Trophoblast cell (in vitro differentiated cells and primary cell): Measurements from ENCODE around the gene CASP9.

Experiments used
- DNase-seq, 2 donors: peaks; one replicate each; pipeline ENCODE4 v3.0.0-alpha.2; 2016
- H2AFZ ChIP-seq: 2 replicates; pipeline ENCODE4 v1.6.1; 2013; ENCODE audit warnings: low read length, moderate library complexity, mild to moderate bottlenecking; ENCODE audit not compliant: insufficient read depth, poor library complexity
- H2AK5ac ChIP-seq: 2 replicates; pipeline ENCODE4 v1.6.1; 2013; ENCODE audit warnings: mild to moderate bottlenecking, low read length
- H2BK120ac ChIP-seq: 2 replicates; pipeline ENCODE4 v1.6.1; 2013; ENCODE audit warnings: low read length, mild to moderate bottlenecking, moderate library complexity; ENCODE audit not compliant: insufficient read depth, poor library complexity
- H2BK12ac ChIP-seq: 2 replicates; pipeline ENCODE4 v1.6.1; 2013; ENCODE audit warnings: mild to moderate bottlenecking, low read length, moderate library complexity
- H2BK5ac ChIP-seq: 2 replicates; pipeline ENCODE4 v1.6.1; 2013; ENCODE audit warnings: low read length, low read depth, moderate library complexity, mild to moderate bottlenecking; ENCODE audit not compliant: poor library complexity
- H3K14ac ChIP-seq: 2 replicates; pipeline ENCODE4 v1.6.1; 2013; ENCODE audit warnings: mild to moderate bottlenecking, low read length
- H3K18ac ChIP-seq: 2 replicates; pipeline ENCODE4 v1.6.1; 2013; ENCODE audit warnings: mild to moderate bottlenecking, low read length
- H3K23ac ChIP-seq: 2 replicates; pipeline ENCODE4 v1.6.1; 2013; ENCODE audit warnings: low read length
- H3K27ac ChIP-seq: 2 replicates; pipeline ENCODE4 v1.5.1; 2013; ENCODE audit warnings: low read depth, mild to moderate bottlenecking, inconsistent platforms, low read length, moderate library complexity
- H3K27me3 ChIP-seq: 2 replicates; pipeline ENCODE4 v1.6.1; 2013; ENCODE audit warnings: inconsistent platforms, mild to moderate bottlenecking, low read length, moderate library complexity; ENCODE audit not compliant: insufficient read depth
- H3K36me3 ChIP-seq, 2 experiments: 1 replicate in 1 of 2; 2 replicates in 1 of 2; pipeline ENCODE4 v1.6.1; 2013; ENCODE audit warnings: low read length in 2 of 2, mild to moderate bottlenecking in 2 of 2, moderate library complexity in 1 of 2; ENCODE audit not compliant: insufficient read depth in 2 of 2, control insufficient read depth in 1 of 2
- H3K4ac ChIP-seq: 2 replicates; pipeline ENCODE4 v1.6.1; 2013; ENCODE audit warnings: low read depth, mild to moderate bottlenecking, low read length, moderate library complexity
- H3K4me1 ChIP-seq, 2 experiments: 1 replicate in 1 of 2; 2 replicates in 1 of 2; pipeline ENCODE4 v1.6.1; 2013; ENCODE audit warnings: low read length in 2 of 2, mild to moderate bottlenecking in 2 of 2, moderate library complexity in 1 of 2; ENCODE audit not compliant: insufficient read depth in 2 of 2, control insufficient read depth in 1 of 2
- H3K4me2 ChIP-seq: 2 replicates; pipeline ENCODE4 v1.6.1; 2013; ENCODE audit warnings: inconsistent platforms, mild to moderate bottlenecking, low read length, moderate library complexity
- H3K4me3 ChIP-seq: 2 replicates; pipeline ENCODE4 v1.5.1; 2013; ENCODE audit warnings: mild to moderate bottlenecking, low read depth, low read length, inconsistent platforms
- H3K79me1 ChIP-seq: one replicate; pipeline ENCODE4 v1.6.1; 2013; ENCODE audit warnings: low read length
- H3K79me2 ChIP-seq: 2 replicates; pipeline ENCODE4 v1.6.1; 2013; ENCODE audit warnings: low read length, mild to moderate bottlenecking; ENCODE audit not compliant: control insufficient read depth, insufficient read depth, poor library complexity
- H3K9ac ChIP-seq: 2 replicates; pipeline ENCODE4 v1.6.1; 2013; ENCODE audit warnings: mild to moderate bottlenecking, low read length
- H3K9me3 ChIP-seq: 2 replicates; pipeline ENCODE4 v1.6.1; 2013; ENCODE audit warnings: low read depth, mild to moderate bottlenecking, control low read depth, inconsistent platforms, low read length; ENCODE audit not compliant: insufficient read depth
- H4K12ac ChIP-seq: 2 replicates; pipeline ENCODE4 v1.6.1; 2013; ENCODE audit warnings: low read depth, mild to moderate bottlenecking, low read length, moderate library complexity
- H4K8ac ChIP-seq: 2 replicates; pipeline ENCODE4 v1.6.1; 2013; ENCODE audit warnings: low read depth, mild to moderate bottlenecking, low read length, moderate library complexity
- H4K91ac ChIP-seq: one replicate; pipeline ENCODE4 v1.6.1; 2013; ENCODE audit warnings: low read depth, mild to moderate bottlenecking, low read length, moderate library complexity
- WGBS: extraction: QIAGEN DNeasy Blood & Tissue Kit; methylation state at CpG from one replicate; pipeline ENCODE4 v1.1.7; 2013; ENCODE audit warnings: missing lambda C conversion rate; ENCODE audit not compliant: insufficient read length, insufficient coverage; ENCODE audit errors: extremely low coverage; 5-methylcytosine and 5-hydroxymethylcytosine counted together

The CASP9 gene

GRCh38 chr1:15557008-15557407, 33.0 kb upstream of the CASP9 start:
- Histone ChIP-seq H3K4me1 (no peaks in the 10 kb centered on the region), H3K23ac (no peak overlapping the region), H3K9ac (no peak overlapping the region), H3K27ac (no peak overlapping the region), H2AK5ac (no peak overlapping the region), H3K18ac (no peak overlapping the region), H3K36me3 (peaks cover 16 to 20% of the 10 kb centered on the region in 2 experiments), H3K79me1 (no peaks in the 10 kb centered on the region), H2BK12ac (no peak overlapping the region), H4K8ac (no peak overlapping the region), H3K9me3 (no peaks in the 10 kb centered on the region), H2BK120ac (no peak overlapping the region), H3K14ac (no peak overlapping the region), H4K91ac (no peak overlapping the region), H3K79me2 (no peaks in the 10 kb centered on the region), H3K4me2 (no peak overlapping the region), H4K12ac (no peak overlapping the region), H3K27me3 (no peaks in the 10 kb centered on the region), H3K4ac (no peak overlapping the region), H3K4me3 (no peak overlapping the region), H2BK5ac (no peak overlapping the region), H2AFZ (no peak overlapping the region)
- WGBS = no CpG with 5 or more reads among the region's 2 CpGs
- no peak for DNase-seq

- WGBS = no CpG with 5 or more reads among the region's 6 CpGs
- no peak overlapping the region for H3K4me2 ChIP-seq
- no peak overlapping the region for H3K9ac ChIP-seq
- H3K4me3 ChIP-seq = no peak overlapping the region
- H4K12ac ChIP-seq = no peak overlapping the region
- H3K14ac ChIP-seq = no peak overlapping the region
- H3K79me2 ChIP-seq = no peaks in the 10 kb centered on the region
- H3K4ac ChIP-seq = no peak overlapping the region
- no peak overlapping the region for H3K18ac ChIP-seq
- H4K91ac ChIP-seq = no peak overlapping the region
- H3K27me3 ChIP-seq = no peaks in the 10 kb centered on the region
- no peak overlapping the region for H2BK5ac ChIP-seq
- no peak for DNase-seq
- H3K9me3 ChIP-seq = peaks cover 1% of the 10 kb centered on the region
- H2BK120ac ChIP-seq = no peak overlapping the region
- peaks cover 18 to 24% of the 10 kb centered on the region in 2 experiments for H3K36me3 ChIP-seq
- no peaks in the 10 kb centered on the region for H3K4me1 ChIP-seq
- no peak overlapping the region for H4K8ac ChIP-seq
- no peak overlapping the region for H3K23ac ChIP-seq
- no peaks in the 10 kb centered on the region for H3K79me1 ChIP-seq
- H2AK5ac ChIP-seq = no peak overlapping the region
- no peak overlapping the region for H3K27ac ChIP-seq
- H2AFZ ChIP-seq = no peak overlapping the region
- H2BK12ac ChIP-seq = no peak overlapping the region
These were observed 26.6 kb upstream of the CASP9 start for GRCh38 chr1:15550573-15550972.

- no peaks in the 10 kb centered on the region for H3K79me1 ChIP-seq
- H3K4me3 ChIP-seq = no peak overlapping the region
- H3K9me3 ChIP-seq = peaks cover 1% of the 10 kb centered on the region
- H2BK12ac ChIP-seq = no peak overlapping the region
- no peaks in the 10 kb centered on the region for H3K27me3 ChIP-seq
- no peak overlapping the region for H4K8ac ChIP-seq
- no peak overlapping the region for H3K23ac ChIP-seq
- H2BK120ac ChIP-seq = no peak overlapping the region
- H3K4me1 ChIP-seq = peaks cover 0 to 3% of the 10 kb centered on the region in 2 experiments
- no peak overlapping the region for H3K9ac ChIP-seq
- no peak for DNase-seq
- H3K36me3 ChIP-seq = peaks cover 24 to 35% of the 10 kb centered on the region in 2 experiments
- H3K14ac ChIP-seq = no peak overlapping the region
- H3K18ac ChIP-seq = no peak overlapping the region
- H3K4ac ChIP-seq = no peak overlapping the region
- no peak overlapping the region for H4K12ac ChIP-seq
- H4K91ac ChIP-seq = no peak overlapping the region
- no peak overlapping the region for H2BK5ac ChIP-seq
- no peak overlapping the region for H3K4me2 ChIP-seq
- no peak overlapping the region for H3K27ac ChIP-seq
- H3K79me2 ChIP-seq = no peaks in the 10 kb centered on the region
- no peak overlapping the region for H2AFZ ChIP-seq
- no peak overlapping the region for H2AK5ac ChIP-seq
- whole genome bisulfite sequencing = no CpG with 5 or more reads among the region's 2 CpGs
These were observed 22.6 kb upstream of the CASP9 start for GRCh38 chr1:15546641-15547040.

GRCh38 chr1:15543589-15544568, 19.9 kb upstream of the CASP9 start:
- Histone ChIP-seq H2BK12ac (no peak overlapping the region), H3K4me2 (no peak overlapping the region), H3K9me3 (peaks cover 1% of the 10 kb centered on the region), H3K79me1 (no peaks in the 10 kb centered on the region), H2AK5ac (no peak overlapping the region), H3K27ac (no peak overlapping the region), H2BK5ac (no peak overlapping the region), H3K79me2 (no peaks in the 10 kb centered on the region), H3K27me3 (no peaks in the 10 kb centered on the region), H3K9ac (no peak overlapping the region), H3K18ac (no peak overlapping the region), H3K14ac (no peak overlapping the region), H3K4me3 (no peak overlapping the region), H2AFZ (no peak overlapping the region), H3K4ac (no peak overlapping the region), H3K36me3 (peaks cover 32 to 41% of the 10 kb centered on the region in 2 experiments), H4K12ac (no peak overlapping the region), H3K4me1 (peaks cover 0 to 3% of the 10 kb centered on the region in 2 experiments), H4K91ac (no peak overlapping the region), H2BK120ac (no peak overlapping the region), H4K8ac (no peak overlapping the region), H3K23ac (no peak overlapping the region)
- DNase-seq = peak in 1 of 2 donors; percentile 38
- no CpG with 5 or more reads among the region's 12 CpGs for WGBS
